ENCODE data around the gene ELP2.

Gene ELP2

GRCh38 chr18:36181898-36182506, 52.3 kb downstream of the ELP2 start:
- no peak overlapping the region for H3K4me3 ChIP-seq (ENCODE audit: low read depth, low read length)
- no peak for TF ChIP-seq CTCF (IDR thresholded peaks at IDR 0.05; ENCODE audit: borderline replicate concordance, insufficient read depth, low read depth, low read length)

GRCh38 chr18:36183033-36183432, 53.3 kb downstream of the ELP2 start:
- no peak for TF ChIP-seq CTCF (IDR thresholded peaks at IDR 0.05; ENCODE audit: borderline replicate concordance, insufficient read depth, low read depth, low read length)
- no peak overlapping the region for H3K4me3 ChIP-seq (ENCODE audit: low read depth, low read length)

DNA sequence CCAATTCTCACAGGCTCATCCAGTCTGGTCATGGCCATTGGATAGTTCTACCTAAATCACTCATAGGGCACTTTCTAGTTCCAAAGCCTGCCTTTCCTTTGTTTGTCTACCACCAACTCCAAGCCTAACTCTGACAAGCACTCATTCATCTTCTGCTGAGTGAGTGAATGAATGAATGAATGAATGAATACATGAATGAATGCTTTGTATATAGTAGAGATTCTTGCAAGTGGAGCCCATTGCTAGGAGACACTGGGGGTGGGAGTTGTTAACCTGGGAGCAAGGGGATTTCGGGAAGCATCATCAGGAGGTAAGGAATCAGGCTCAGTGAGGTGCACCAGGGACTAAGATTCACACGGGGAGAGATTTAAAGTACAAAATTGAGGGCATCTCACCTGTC, 54.3 kb downstream of the ELP2 start:
- TF ChIP-seq CTCF (IDR thresholded peaks at IDR 0.05; ENCODE audit: borderline replicate concordance, insufficient read depth, low read depth, low read length), result no peak
- H3K4me3 ChIP-seq (ENCODE audit: low read depth, low read length), result no peak overlapping the region

DNA sequence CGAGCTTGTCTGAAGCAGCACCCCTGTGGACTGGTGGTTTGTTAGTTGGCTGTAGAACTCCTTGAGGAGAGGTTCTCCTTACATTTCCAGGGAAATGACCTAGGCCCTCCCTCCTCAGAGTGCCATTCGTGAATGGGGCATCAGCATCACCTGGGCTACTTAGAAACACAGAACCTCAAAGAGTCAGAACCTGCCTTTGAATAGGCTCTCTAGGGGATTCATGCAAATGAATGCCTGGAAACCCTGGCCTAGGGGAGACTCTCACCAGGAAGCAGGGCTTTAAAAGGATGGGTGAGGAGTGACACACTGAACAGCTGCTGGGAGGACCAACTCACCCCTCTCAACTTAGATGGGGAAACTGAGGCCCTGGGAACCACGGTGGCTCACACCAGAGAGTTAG, 55.5 kb downstream of the ELP2 start:
- no peak overlapping the region for H3K4me3 ChIP-seq (ENCODE audit: low read depth, low read length)
- no peak for TF ChIP-seq CTCF (IDR thresholded peaks at IDR 0.05; ENCODE audit: borderline replicate concordance, insufficient read depth, low read depth, low read length)

DNA sequence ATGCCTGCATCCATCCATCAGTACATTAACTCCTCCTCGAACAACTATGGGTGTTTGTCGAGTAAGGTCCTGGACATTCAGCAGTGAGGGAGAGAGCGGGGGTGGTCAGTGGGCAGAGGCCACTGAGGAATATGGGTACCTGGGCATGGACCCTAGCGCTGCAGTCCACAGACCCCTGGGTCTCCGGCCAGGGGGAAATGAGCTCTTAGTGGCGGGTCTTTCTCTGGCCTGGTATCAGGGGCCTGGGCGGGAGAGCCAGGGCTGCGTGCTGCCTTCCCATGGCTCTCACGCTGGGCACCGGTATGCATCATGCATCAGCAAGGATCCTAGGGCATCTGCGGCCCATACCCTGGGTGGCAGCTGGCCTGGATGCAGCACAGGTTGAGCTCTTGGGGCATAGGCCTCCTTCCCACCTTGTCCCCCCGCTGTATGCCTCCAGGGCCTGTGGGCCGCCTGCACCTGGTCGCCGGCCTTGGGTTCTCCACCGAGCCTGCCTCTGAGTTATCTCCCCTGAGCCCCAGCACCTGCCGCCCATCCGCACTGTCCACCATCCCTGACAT, 56.3 kb downstream of the ELP2 start:
- H3K4me3 ChIP-seq (ENCODE audit: low read depth, low read length), result no peak overlapping the region
- TF ChIP-seq CTCF (IDR thresholded peaks at IDR 0.05; ENCODE audit: borderline replicate concordance, insufficient read depth, low read depth, low read length), result no peak

DNA sequence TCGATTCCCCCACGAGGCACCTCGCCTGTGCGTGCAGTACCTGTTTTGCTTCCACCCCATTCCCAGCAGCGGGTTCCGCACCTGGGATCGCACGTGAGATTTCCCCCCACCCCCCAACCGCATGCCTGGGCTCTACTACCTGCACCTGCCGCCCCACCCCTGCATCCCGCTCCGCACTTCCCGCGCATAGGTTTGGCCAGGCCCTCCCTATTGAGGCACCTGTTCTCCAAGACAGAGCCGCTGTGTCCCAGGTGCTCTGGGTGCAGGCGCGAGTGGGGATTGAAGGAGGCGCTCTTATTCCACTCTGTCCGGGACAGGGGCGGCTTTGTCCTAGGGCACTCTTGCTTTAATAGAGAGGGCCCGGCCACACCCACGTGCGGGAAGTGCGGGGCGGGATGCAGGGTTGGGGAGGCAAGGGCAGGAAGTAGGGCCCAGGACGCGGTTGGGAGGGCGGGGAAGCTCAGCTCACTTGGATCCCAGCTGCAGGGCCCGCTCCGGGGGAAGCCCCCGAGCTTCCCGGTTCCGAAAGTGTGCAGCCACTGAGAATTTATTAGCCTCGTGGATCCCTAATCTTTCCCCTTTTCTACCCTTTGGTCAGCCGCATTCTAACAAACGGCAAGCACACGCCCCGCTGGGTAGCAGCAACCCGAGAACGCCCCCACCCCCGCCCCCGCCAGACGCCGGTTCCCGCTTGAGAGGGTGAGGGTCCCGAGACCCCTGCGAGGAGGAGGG, 56.9 kb downstream of the ELP2 start:
- TF ChIP-seq CTCF (IDR thresholded peaks at IDR 0.05; ENCODE audit: borderline replicate concordance, insufficient read depth, low read depth, low read length), result no peak

More for the DNA sequence above, 56.9 kb downstream of the ELP2 start:
- peak overlapping the region; percentile 63 for H3K4me3 ChIP-seq (ENCODE audit: low read depth, low read length)

All from GM12875 (cell line).